Measurements from ENCODE around the gene SERINC5. TPM values are rescaled to one million over a fixed set of nuclear protein-coding genes. Genes with fewer than 3 reads are reported as not detected.
"Not testable (repeated sequence)": the region's sequence is repeated elsewhere in the genome, so short reads cannot be mapped to it uniquely, and the experiment has no call there.

The SERINC5 gene
- polyA plus RNA-seq, result 2.0 TPM

GRCh38 chr5:80255811-80256712 lies at the start of gene SERINC5:
Gene SERINC5, minus strand, starts transcription at chr5:80256048. Its CDS starts 126 bp downstream, at chr5:80255922.
- peak within 1 kb of the TSS; percentile 89 to 99 (median 94) for H3K4me3 Mint-ChIP-seq
- no peaks in the 10 kb centered on the region for H3K27me3 Mint-ChIP-seq
- H3K36me3 Mint-ChIP-seq, result no peaks in the 10 kb centered on the region
- H3K9me3 Mint-ChIP-seq, result no peaks in the 10 kb centered on the region
- peak within 1 kb of the TSS; percentile 83 to 90 (median 87) for H3K27ac Mint-ChIP-seq
- peaks cover 16 to 22% (median 17%) of the 10 kb centered on the region in 3 donors for H3K4me1 Mint-ChIP-seq

GRCh38 chr5:80302636-80303035 lies 46.8 kb upstream of the SERINC5 start:
- no peak overlapping the region for H3K4me3 Mint-ChIP-seq
- peaks cover 2% of the 10 kb centered on the region for H3K27me3 Mint-ChIP-seq
- no peaks in the 10 kb centered on the region for H3K9me3 Mint-ChIP-seq
- H3K36me3 Mint-ChIP-seq, result no peaks in the 10 kb centered on the region
- H3K27ac Mint-ChIP-seq, result no peak overlapping the region
- H3K4me1 Mint-ChIP-seq, result peaks cover 0 to 1% (median under 1%) of the 10 kb centered on the region in 3 donors

GRCh38 chr5:80301342-80301741 lies 45.5 kb upstream of the SERINC5 start:
- not testable (repeated sequence) for H3K27me3 Mint-ChIP-seq, H3K9me3 Mint-ChIP-seq, H3K36me3 Mint-ChIP-seq, H3K4me1 Mint-ChIP-seq, H3K27ac Mint-ChIP-seq, H3K4me3 Mint-ChIP-seq

GRCh38 chr5:80300796-80301195 lies 44.9 kb upstream of the SERINC5 start:
- H3K4me3 Mint-ChIP-seq, H3K27ac Mint-ChIP-seq, H3K36me3 Mint-ChIP-seq, H3K27me3 Mint-ChIP-seq, H3K9me3 Mint-ChIP-seq, H3K4me1 Mint-ChIP-seq: not testable (repeated sequence)

- H3K9me3 Mint-ChIP-seq, result no peaks in the 10 kb centered on the region
- peak overlapping the region in 1 of 4 donors; percentile 47 for H3K4me3 Mint-ChIP-seq
- H3K27me3 Mint-ChIP-seq, result peaks cover 2% of the 10 kb centered on the region
- no peak overlapping the region for H3K27ac Mint-ChIP-seq
- H3K36me3 Mint-ChIP-seq, result no peaks in the 10 kb centered on the region
- peaks cover 0 to 1% (median 0%) of the 10 kb centered on the region in 3 donors for H3K4me1 Mint-ChIP-seq
Observed at GRCh38 chr5:80300125-80300524, 44.3 kb upstream of the SERINC5 start.

GRCh38 chr5:80299601-80300000 lies 43.8 kb upstream of the SERINC5 start:
- Mint-ChIP-seq H3K36me3 (no peaks in the 10 kb centered on the region), H3K4me3 (no peak overlapping the region), H3K9me3 (no peaks in the 10 kb centered on the region), H3K27ac (no peak overlapping the region), H3K4me1 (peaks cover 0 to 1% (median 0%) of the 10 kb centered on the region in 3 donors), H3K27me3 (peaks cover 3% of the 10 kb centered on the region)

- Mint-ChIP-seq H3K4me3 (no peak overlapping the region), H3K9me3 (peaks cover 3 to 6% (median 5%) of the 10 kb centered on the region in 3 donors), H3K27ac (no peak overlapping the region), H3K36me3 (no peaks in the 10 kb centered on the region), H3K27me3 (peaks cover 4% of the 10 kb centered on the region), H3K4me1 (peaks cover 0 to 1% (median 0%) of the 10 kb centered on the region in 3 donors)
Observed at GRCh38 chr5:80296121-80296520, 40.3 kb upstream of the SERINC5 start.

- Mint-ChIP-seq H3K4me3 (no peak overlapping the region), H3K27ac (no peak overlapping the region), H3K4me1 (no peaks in the 10 kb centered on the region), H3K36me3 (no peaks in the 10 kb centered on the region), H3K9me3 (peaks cover 3 to 6% (median 5%) of the 10 kb centered on the region in 3 donors), H3K27me3 (peaks cover 4% of the 10 kb centered on the region)
Observed at GRCh38 chr5:80291761-80292160, 35.9 kb upstream of the SERINC5 start.

GRCh38 chr5:80289320-80289719 lies 33.5 kb upstream of the SERINC5 start:
- Mint-ChIP-seq H3K27me3 (peaks cover 1% of the 10 kb centered on the region), H3K4me3 (no peak overlapping the region), H3K27ac (no peak overlapping the region), H3K36me3 (no peaks in the 10 kb centered on the region), H3K4me1 (no peaks in the 10 kb centered on the region), H3K9me3 (peaks cover 3 to 6% (median 5%) of the 10 kb centered on the region in 3 donors)

GRCh38 chr5:80288177-80288576 lies 32.3 kb upstream of the SERINC5 start:
- peaks cover 1% of the 10 kb centered on the region for H3K27me3 Mint-ChIP-seq
- peaks cover 3 to 5% (median 3%) of the 10 kb centered on the region in 3 donors for H3K9me3 Mint-ChIP-seq
- H3K4me3 Mint-ChIP-seq, result no peak overlapping the region
- no peaks in the 10 kb centered on the region for H3K36me3 Mint-ChIP-seq
- H3K4me1 Mint-ChIP-seq, result no peaks in the 10 kb centered on the region
- no peak overlapping the region for H3K27ac Mint-ChIP-seq

- Mint-ChIP-seq H3K27me3 (peaks cover 5% of the 10 kb centered on the region), H3K27ac (no peak overlapping the region), H3K4me1 (no peaks in the 10 kb centered on the region), H3K36me3 (peaks cover 2% of the 10 kb centered on the region), H3K9me3 (peaks cover 0 to 4% (median 0%) of the 10 kb centered on the region in 3 donors), H3K4me3 (peak overlapping the region in 2 of 4 donors; percentile 58 to 76)
Observed at GRCh38 chr5:80284720-80285119, 28.9 kb upstream of the SERINC5 start.

GRCh38 chr5:80283360-80283759 lies 27.5 kb upstream of the SERINC5 start:
- Mint-ChIP-seq H3K27me3 (peaks cover 5% of the 10 kb centered on the region), H3K4me1 (no peaks in the 10 kb centered on the region), H3K4me3 (peak overlapping the region in 1 of 4 donors; percentile 4), H3K9me3 (peaks cover 0 to 4% (median 0%) of the 10 kb centered on the region in 3 donors), H3K36me3 (peaks cover 2% of the 10 kb centered on the region), H3K27ac (no peak overlapping the region)

- H3K27me3 Mint-ChIP-seq, result peaks cover 5% of the 10 kb centered on the region
- H3K9me3 Mint-ChIP-seq, result peaks cover 0 to 4% (median 0%) of the 10 kb centered on the region in 3 donors
- H3K36me3 Mint-ChIP-seq, result peaks cover 2% of the 10 kb centered on the region
- no peak overlapping the region for H3K27ac Mint-ChIP-seq
- H3K4me3 Mint-ChIP-seq, result no peak overlapping the region
- no peaks in the 10 kb centered on the region for H3K4me1 Mint-ChIP-seq
Observed at GRCh38 chr5:80282054-80282453, 26.2 kb upstream of the SERINC5 start.

- Mint-ChIP-seq H3K4me3 (no peak overlapping the region), H3K9me3 (no peaks in the 10 kb centered on the region), H3K36me3 (peaks cover 2% of the 10 kb centered on the region), H3K27ac (no peak overlapping the region), H3K27me3 (peaks cover 5% of the 10 kb centered on the region), H3K4me1 (peaks cover 0 to 3% (median 0%) of the 10 kb centered on the region in 3 donors)
Observed at GRCh38 chr5:80277191-80277590, 21.3 kb upstream of the SERINC5 start.

- H3K9me3 Mint-ChIP-seq, result no peaks in the 10 kb centered on the region
- peaks cover 0 to 3% (median 0%) of the 10 kb centered on the region in 3 donors for H3K4me1 Mint-ChIP-seq
Observed at GRCh38 chr5:80276186-80276585, 20.3 kb upstream of the SERINC5 start.

GRCh38 chr5:80275347-80275746 lies 19.5 kb upstream of the SERINC5 start:
- Mint-ChIP-seq H3K27me3 (no peaks in the 10 kb centered on the region), H3K9me3 (no peaks in the 10 kb centered on the region), H3K4me3 (no peak overlapping the region), H3K4me1 (peaks cover 0 to 3% (median under 1%) of the 10 kb centered on the region in 3 donors), H3K36me3 (no peaks in the 10 kb centered on the region), H3K27ac (no peak overlapping the region)

More at GRCh38 chr5:80276186-80276585, 20.3 kb upstream of the SERINC5 start:
- Mint-ChIP-seq H3K4me3 (no peak overlapping the region), H3K36me3 (no peaks in the 10 kb centered on the region), H3K27ac (no peak overlapping the region), H3K27me3 (peaks cover 2% of the 10 kb centered on the region)
